ENCODE measurements around the gene CPT1B. TPM values are rescaled to one million over a fixed set of nuclear protein-coding genes. Genes with fewer than 3 reads are reported as not detected.
A peak's percentile ranks its signal among the peaks of the same experiment; 100 is the strongest.

The CPT1B gene
- total RNA-seq, 4 donors from 2014 or later, result 34.2 to 111 (median 37.6) TPM

DNA sequence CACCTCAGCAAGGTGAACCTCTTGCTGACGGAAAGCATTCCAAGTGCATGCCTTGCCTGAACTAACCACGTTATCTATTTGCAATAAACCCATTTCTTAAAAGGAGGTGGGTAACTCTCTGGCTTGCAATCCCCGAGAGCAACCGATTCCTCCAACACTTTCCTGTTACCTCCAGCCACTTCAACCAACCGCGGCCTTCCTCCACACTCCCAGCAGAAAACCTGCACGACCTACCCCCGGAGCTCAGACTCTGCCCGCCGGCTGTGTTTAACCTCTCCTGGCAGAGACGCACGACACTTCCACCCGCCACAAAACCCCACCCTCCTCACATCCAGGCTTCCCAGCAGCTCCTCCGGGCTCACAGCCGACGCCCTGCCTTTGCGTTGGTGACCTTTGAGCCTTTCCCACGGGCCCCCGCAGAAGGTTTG lies 53.5 kb downstream of the CPT1B start:
- peak overlapping the region; percentile 58 to 86 (median 74) for H3K4me3 ChIP-seq
- no peaks in the 10 kb centered on the region for H3K27me3 ChIP-seq
- no peak for DNase-seq
- peaks cover 14 to 48% (median 36%) of the 10 kb centered on the region in 4 donors for H3K4me1 ChIP-seq
- in situ Hi-C loops (cut with MboI; ENCODE audit: low pct_ligation_motif_present in 1 of 4, low pct_unique_long_range_greater_than_20kb in 1 of 4, low sequenced_read_pairs in 3 of 4), result no loop called here
- TF ChIP-seq POLR2AphosphoS5 (IDR thresholded peaks at IDR 0.05) (no peak), EP300 (IDR thresholded peaks at IDR 0.05; ENCODE audit: low read depth) (no peak), POLR2A (IDR thresholded peaks at IDR 0.05) (no peak)
- TF ChIP-seq, protein P1, sequence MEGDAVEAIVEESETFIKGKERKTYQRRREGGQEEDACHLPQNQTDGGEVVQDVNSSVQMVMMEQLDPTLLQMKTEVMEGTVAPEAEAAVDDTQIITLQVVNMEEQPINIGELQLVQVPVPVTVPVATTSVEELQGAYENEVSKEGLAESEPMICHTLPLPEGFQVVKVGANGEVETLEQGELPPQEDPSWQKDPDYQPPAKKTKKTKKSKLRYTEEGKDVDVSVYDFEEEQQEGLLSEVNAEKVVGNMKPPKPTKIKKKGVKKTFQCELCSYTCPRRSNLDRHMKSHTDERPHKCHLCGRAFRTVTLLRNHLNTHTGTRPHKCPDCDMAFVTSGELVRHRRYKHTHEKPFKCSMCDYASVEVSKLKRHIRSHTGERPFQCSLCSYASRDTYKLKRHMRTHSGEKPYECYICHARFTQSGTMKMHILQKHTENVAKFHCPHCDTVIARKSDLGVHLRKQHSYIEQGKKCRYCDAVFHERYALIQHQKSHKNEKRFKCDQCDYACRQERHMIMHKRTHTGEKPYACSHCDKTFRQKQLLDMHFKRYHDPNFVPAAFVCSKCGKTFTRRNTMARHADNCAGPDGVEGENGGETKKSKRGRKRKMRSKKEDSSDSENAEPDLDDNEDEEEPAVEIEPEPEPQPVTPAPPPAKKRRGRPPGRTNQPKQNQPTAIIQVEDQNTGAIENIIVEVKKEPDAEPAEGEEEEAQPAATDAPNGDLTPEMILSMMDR (IDR thresholded peaks at IDR 0.05), result no peak
- no peaks in the 10 kb centered on the region for H3K9me3 ChIP-seq
- H3K36me3 ChIP-seq, result peaks cover 0 to 11% (median 1%) of the 10 kb centered on the region in 4 donors
- intact Hi-C loops (cut with DNase I; ENCODE audit: low total_unique reads), result no loop called here
- WGBS, 2 donors (ENCODE audit: low coverage in 1 of 2), result 5% methylated on average over 19 of the region's 19 CpGs; no CpG with 5 or more reads in 1 of the 2 donors
- H3K27ac ChIP-seq, result peak overlapping the region; percentile 95 to 99 (median 98)

DNA sequence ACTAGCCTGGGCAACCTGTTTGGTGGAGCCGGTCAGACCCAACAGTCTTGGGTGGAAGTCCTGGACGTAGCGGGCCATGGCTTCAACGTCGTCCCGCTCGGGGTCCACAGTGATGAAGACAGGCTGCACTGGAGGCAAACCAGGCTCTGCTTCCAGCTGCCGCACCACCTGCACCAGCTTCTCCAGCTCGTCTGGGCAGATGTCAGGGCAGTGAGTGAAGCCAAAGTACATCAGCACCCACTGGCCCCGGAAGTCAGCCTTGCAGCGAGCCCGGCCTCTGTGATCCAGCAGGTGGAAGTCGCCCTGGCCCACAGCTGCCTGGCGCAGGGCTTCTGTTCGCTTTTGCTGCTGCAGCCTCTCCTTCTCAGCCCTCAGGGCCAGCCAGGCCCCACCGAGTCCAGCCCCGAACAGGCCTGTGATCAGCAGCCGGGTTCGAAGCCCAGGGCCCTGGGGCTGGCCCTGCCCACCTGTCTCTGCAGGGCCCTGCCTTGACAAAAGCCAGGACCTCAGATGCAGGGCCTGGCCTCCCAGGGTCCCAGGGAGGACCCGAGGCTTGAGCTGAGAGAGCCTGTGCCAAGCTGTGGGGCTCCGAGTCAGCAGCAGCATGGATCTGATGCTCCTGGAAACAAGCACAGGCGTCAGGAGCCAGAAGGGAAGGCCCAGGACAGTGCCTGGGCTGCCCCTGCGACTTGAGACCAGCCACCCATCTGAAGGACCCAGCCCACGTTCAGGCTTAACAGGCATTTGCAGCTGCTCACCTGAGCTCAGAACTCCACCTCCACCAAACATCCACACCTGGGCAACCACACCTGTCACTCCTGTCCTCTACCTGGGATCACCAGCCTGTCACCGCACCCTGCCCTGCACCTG lies 54.2 kb downstream of the CPT1B start:
- peaks cover 0 to 15% (median 4%) of the 10 kb centered on the region in 4 donors for H3K36me3 ChIP-seq
- H3K9me3 ChIP-seq, result no peaks in the 10 kb centered on the region
- TF ChIP-seq, protein P1 (IDR thresholded peaks at IDR 0.05), result no peak
- TF ChIP-seq EP300 (IDR thresholded peaks at IDR 0.05; ENCODE audit: low read depth) (no peak), POLR2A (IDR thresholded peaks at IDR 0.05) (no peak), POLR2AphosphoS5 (IDR thresholded peaks at IDR 0.05) (no peak)
- H3K27me3 ChIP-seq, result no peaks in the 10 kb centered on the region
- peaks cover 14 to 42% (median 33%) of the 10 kb centered on the region in 4 donors for H3K4me1 ChIP-seq
- DNase-seq, result peak; percentile 43
- peak overlapping the region in 3 of 4 donors; percentile 70 to 86 (median 77) for H3K4me3 ChIP-seq
- H3K27ac ChIP-seq, result peak overlapping the region; percentile 95 to 99 (median 98)
- 63% methylated on average over 21 of the region's 25 CpGs; no CpG with 5 or more reads in 1 of the 2 donors for whole genome bisulfite sequencing, 2 donors (ENCODE audit: low coverage in 1 of 2)
- in situ Hi-C loops (cut with MboI; ENCODE audit: low pct_ligation_motif_present in 1 of 4, low pct_unique_long_range_greater_than_20kb in 1 of 4, low sequenced_read_pairs in 3 of 4) (no loop called here), intact Hi-C loops (cut with DNase I; ENCODE audit: low total_unique reads) (no loop called here)

DNA sequence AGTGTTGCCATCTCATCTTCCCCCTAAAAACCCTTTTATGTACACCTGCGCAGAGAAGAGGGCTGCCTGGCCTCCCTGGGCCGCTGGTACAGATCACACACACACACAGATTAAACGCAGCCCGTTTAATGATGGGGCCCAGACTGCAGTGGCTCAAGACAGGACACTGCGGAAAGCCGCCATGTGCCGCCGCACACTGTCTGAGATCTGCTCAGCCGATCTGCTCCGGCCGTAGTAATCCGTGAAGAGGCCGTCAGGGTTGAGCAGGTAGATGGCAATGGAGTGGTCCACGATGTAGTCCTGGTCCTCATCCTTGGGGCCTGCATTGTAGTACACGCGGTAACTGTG lies 54.8 kb downstream of the CPT1B start:
- peaks cover 0 to 15% (median 7%) of the 10 kb centered on the region in 4 donors for H3K36me3 ChIP-seq
- DNase-seq, result no peak
- TF ChIP-seq POLR2AphosphoS5 (IDR thresholded peaks at IDR 0.05) (no peak), POLR2A (IDR thresholded peaks at IDR 0.05) (no peak), EP300 (IDR thresholded peaks at IDR 0.05; ENCODE audit: low read depth) (no peak)
- TF ChIP-seq, protein P1 (IDR thresholded peaks at IDR 0.05), result no peak
- no peak overlapping the region for H3K4me3 ChIP-seq
- H3K9me3 ChIP-seq, result no peaks in the 10 kb centered on the region
- intact Hi-C loops (cut with DNase I; ENCODE audit: low total_unique reads), result no loop called here
- in situ Hi-C loops (cut with MboI; ENCODE audit: low pct_ligation_motif_present in 1 of 4, low pct_unique_long_range_greater_than_20kb in 1 of 4, low sequenced_read_pairs in 3 of 4), result no loop called here
- H3K4me1 ChIP-seq, result peaks cover 14 to 39% (median 32%) of the 10 kb centered on the region in 4 donors
- peak overlapping the region in 2 of 4 donors; percentile 95 to 99 for H3K27ac ChIP-seq
- no peaks in the 10 kb centered on the region for H3K27me3 ChIP-seq
- WGBS, 2 donors (ENCODE audit: low coverage in 1 of 2), result 86% methylated on average over 16 of the region's 16 CpGs; no CpG with 5 or more reads in 1 of the 2 donors

DNA sequence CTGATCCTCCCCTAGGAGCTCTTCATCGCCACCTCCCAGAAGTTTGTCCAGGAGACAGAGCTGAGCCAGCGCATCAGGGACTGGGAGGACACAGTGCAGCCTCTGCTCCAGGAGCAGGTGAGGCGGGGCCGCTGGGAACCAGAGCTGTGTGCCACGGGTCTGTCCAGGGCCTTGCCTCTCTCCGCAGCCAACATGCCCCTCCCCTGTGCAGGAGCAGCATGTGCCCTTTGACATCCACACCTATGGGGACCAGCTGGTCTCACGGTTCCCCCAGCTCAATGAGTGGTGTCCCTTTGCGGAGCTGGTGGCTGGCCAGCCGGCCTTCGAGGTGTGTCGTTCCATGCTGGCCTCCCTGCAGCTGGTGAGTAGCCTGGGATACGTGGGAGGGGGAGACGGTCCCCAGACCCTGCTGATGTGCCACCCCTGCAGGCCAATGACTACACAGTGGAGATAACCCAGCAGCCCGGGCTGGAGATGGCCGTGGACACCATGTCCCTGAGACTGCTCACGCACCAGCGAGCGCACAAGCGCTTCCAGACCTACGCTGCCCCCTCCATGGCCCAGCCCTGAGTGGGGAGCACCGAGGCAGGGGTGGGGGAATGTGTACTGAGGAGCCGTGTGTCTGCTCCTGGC lies 55.3 kb downstream of the CPT1B start:
- no peak overlapping the region for H3K27ac ChIP-seq
- no peaks in the 10 kb centered on the region for H3K9me3 ChIP-seq
- no peaks in the 10 kb centered on the region for H3K27me3 ChIP-seq
- H3K4me3 ChIP-seq, result no peak overlapping the region
- peaks cover 14 to 39% (median 31%) of the 10 kb centered on the region in 4 donors for H3K4me1 ChIP-seq
- 76% methylated on average over 21 of the region's 22 CpGs; no CpG with 5 or more reads in 1 of the 2 donors for WGBS, 2 donors (ENCODE audit: low coverage in 1 of 2)
- peaks cover 0 to 17% (median 8%) of the 10 kb centered on the region in 4 donors for H3K36me3 ChIP-seq
- TF ChIP-seq POLR2AphosphoS5 (IDR thresholded peaks at IDR 0.05), result no peak
- TF ChIP-seq EP300 (IDR thresholded peaks at IDR 0.05; ENCODE audit: low read depth), result no peak
- TF ChIP-seq, protein P1 (IDR thresholded peaks at IDR 0.05), result no peak
- TF ChIP-seq POLR2A (IDR thresholded peaks at IDR 0.05), result no peak
- DNase-seq, result no peak
- intact Hi-C loops (cut with DNase I; ENCODE audit: low total_unique reads), result no loop called here
- in situ Hi-C loops (cut with MboI; ENCODE audit: low pct_ligation_motif_present in 1 of 4, low pct_unique_long_range_greater_than_20kb in 1 of 4, low sequenced_read_pairs in 3 of 4), result no loop called here
